ENCODE results near the gene TRMT1.

TRMT1 gene

DNA sequence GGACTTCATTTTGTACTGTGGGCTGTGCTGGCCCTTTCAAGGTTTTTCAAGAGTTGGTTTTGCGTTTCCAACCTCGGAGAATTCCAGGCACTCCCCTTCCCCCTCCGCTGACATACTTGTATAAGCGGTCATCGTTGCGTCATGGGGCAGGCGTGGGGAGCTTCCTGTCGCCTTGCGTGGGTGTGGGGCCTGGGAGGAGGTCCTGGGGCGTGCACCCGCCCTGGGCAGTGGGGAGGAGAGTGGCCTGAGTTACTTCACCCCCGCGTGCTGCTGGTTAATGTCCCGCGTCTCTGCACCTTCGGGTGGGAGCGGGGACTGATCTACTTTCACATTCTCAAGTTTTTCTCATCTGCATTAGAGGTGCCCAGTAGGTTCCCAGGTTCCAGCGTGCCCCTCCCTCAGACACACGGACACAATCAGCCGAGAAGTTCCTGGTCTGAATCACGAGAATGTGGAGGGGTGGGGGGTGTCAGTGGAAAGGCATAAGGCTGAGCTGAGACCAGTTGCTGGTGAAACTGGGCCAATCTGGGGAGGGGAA lies 37.8 kb upstream of the TRMT1 start:
- TF ChIP-seq, protein P1, sequence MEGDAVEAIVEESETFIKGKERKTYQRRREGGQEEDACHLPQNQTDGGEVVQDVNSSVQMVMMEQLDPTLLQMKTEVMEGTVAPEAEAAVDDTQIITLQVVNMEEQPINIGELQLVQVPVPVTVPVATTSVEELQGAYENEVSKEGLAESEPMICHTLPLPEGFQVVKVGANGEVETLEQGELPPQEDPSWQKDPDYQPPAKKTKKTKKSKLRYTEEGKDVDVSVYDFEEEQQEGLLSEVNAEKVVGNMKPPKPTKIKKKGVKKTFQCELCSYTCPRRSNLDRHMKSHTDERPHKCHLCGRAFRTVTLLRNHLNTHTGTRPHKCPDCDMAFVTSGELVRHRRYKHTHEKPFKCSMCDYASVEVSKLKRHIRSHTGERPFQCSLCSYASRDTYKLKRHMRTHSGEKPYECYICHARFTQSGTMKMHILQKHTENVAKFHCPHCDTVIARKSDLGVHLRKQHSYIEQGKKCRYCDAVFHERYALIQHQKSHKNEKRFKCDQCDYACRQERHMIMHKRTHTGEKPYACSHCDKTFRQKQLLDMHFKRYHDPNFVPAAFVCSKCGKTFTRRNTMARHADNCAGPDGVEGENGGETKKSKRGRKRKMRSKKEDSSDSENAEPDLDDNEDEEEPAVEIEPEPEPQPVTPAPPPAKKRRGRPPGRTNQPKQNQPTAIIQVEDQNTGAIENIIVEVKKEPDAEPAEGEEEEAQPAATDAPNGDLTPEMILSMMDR (IDR thresholded peaks at IDR 0.05), result no peak
- Mint-ChIP-seq H3K36me3 (ENCODE audit: low read depth) (peaks cover 8% of the 10 kb centered on the region), H3K27me3 (ENCODE audit: low read depth, poor library complexity) (peaks cover 14% of the 10 kb centered on the region), H3K4me3 (peak overlapping the region; percentile 96), H3K27ac (peak overlapping the region; percentile 99), H3K9me3 (no peaks in the 10 kb centered on the region), H3K4me1 (peaks cover 29% of the 10 kb centered on the region)
- DNase-seq, result peak; percentile 46

DNA sequence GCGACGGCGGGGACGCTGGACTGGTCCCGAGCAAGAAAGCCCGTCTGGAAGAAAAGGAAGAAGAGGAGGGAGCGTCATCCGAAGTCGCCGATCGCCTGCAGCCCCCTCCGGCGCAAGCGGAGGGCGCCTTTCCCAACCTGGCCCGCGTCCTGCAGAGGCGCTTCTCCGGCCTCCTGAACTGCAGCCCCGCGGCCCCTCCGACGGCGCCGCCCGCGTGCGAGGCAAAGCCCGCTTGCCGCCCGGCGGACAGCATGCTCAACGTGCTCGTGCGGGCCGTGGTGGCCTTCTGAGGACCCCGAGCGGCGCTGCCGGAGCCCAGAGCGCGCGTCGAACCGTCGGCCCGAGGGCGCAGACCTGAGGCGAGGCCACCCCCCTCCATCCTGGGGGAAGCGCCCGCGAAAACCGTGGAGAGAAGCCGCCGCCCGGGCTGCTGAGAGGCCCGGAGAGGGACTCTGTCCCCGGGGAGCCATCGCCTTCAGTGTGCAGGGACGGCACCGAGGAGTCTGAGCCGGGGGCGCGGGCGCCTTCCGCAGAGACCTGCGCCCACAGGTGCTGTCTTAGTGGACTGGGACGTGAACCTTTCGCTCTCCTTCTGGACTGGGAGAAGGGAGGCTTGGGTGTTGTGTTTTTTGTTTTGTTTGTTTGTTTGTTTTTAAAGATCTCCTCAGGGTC lies 37.2 kb upstream of the TRMT1 start:
- DNase-seq, result peak; percentile 48
- Mint-ChIP-seq H3K9me3 (no peaks in the 10 kb centered on the region), H3K4me3 (peak overlapping the region; percentile 96), H3K27me3 (ENCODE audit: low read depth, poor library complexity) (peaks cover 14% of the 10 kb centered on the region), H3K36me3 (ENCODE audit: low read depth) (peaks cover 8% of the 10 kb centered on the region), H3K27ac (peak overlapping the region; percentile 99), H3K4me1 (peaks cover 35% of the 10 kb centered on the region)
- TF ChIP-seq, protein P1 (IDR thresholded peaks at IDR 0.05), result no peak

DNA sequence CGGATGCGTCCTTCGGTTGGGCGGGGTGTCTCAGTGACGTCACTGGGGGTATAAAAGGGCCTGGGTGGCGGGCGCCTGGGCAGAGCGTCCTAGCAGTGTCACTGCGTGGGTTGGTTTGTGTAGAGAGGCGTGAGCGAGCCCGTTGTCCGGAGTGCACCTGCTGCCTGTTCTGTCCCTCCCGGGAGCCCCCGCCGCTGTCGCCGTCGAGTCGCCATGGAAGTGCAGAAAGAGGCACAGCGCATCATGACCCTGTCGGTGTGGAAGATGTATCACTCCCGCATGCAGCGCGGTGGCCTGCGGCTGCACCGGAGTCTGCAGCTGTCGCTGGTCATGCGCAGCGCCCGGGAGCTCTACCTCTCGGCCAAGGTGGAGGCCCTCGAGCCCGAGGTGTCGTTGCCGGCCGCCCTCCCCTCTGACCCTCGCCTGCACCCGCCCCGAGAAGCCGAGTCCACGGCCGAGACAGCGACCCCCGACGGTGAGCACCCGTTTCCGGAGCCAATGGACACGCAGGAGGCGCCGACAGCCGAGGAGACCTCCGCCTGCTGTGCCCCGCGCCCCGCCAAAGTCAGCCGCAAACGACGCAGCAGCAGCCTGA lies 36.5 kb upstream of the TRMT1 start:
- Mint-ChIP-seq H3K36me3 (ENCODE audit: low read depth) (peaks cover 8% of the 10 kb centered on the region), H3K9me3 (no peaks in the 10 kb centered on the region)

DNA sequence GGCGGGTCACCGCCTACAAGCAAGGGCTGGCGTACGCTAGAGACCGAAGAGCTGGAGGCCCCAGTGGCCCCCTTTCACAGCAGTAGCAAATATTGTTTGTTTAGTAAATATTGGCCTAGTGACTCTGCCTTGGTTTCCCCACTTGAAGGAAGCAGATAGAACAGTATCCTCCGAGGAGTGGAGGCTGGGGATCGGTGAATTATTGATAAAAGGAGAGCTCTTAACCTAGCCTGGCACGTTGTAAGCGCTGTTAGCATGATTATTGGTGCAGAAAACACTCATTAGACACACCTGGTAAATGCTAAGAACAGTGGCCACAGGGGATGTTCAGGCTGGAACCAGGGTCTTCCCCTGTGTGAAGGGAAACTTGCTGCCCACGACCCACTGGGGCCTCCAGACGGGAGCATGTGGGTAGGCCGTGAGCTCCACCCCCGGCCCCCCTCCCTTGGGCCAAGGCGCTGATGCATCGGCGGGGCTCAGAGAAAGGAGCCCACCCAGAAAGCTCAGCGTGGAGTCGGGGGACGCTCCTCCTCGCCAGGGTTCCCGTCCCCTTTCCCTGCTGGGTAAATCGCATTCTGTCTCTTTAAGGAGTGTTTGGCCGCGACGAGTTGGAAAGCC lies 35.9 kb upstream of the TRMT1 start:
- H3K4me3 Mint-ChIP-seq, result peak overlapping the region; percentile 96
- H3K9me3 Mint-ChIP-seq, result no peaks in the 10 kb centered on the region
- H3K27me3 Mint-ChIP-seq (ENCODE audit: low read depth, poor library complexity), result peaks cover 18% of the 10 kb centered on the region
- TF ChIP-seq, protein P1 (IDR thresholded peaks at IDR 0.05), result no peak
- H3K27ac Mint-ChIP-seq, result peak overlapping the region; percentile 99
- no peak for DNase-seq
- peaks cover 27% of the 10 kb centered on the region for H3K4me1 Mint-ChIP-seq
- peaks cover 8% of the 10 kb centered on the region for H3K36me3 Mint-ChIP-seq (ENCODE audit: low read depth)

More for the DNA sequence above, 36.5 kb upstream of the TRMT1 start:
- TF ChIP-seq, protein P1 (IDR thresholded peaks at IDR 0.05), result no peak
- H3K4me1 Mint-ChIP-seq, result peaks cover 33% of the 10 kb centered on the region
- H3K27me3 Mint-ChIP-seq (ENCODE audit: low read depth, poor library complexity), result peaks cover 18% of the 10 kb centered on the region
- peak; percentile 96 for DNase-seq
- peak overlapping the region; percentile 96 for H3K4me3 Mint-ChIP-seq
- H3K27ac Mint-ChIP-seq, result peak overlapping the region; percentile 99

DNA sequence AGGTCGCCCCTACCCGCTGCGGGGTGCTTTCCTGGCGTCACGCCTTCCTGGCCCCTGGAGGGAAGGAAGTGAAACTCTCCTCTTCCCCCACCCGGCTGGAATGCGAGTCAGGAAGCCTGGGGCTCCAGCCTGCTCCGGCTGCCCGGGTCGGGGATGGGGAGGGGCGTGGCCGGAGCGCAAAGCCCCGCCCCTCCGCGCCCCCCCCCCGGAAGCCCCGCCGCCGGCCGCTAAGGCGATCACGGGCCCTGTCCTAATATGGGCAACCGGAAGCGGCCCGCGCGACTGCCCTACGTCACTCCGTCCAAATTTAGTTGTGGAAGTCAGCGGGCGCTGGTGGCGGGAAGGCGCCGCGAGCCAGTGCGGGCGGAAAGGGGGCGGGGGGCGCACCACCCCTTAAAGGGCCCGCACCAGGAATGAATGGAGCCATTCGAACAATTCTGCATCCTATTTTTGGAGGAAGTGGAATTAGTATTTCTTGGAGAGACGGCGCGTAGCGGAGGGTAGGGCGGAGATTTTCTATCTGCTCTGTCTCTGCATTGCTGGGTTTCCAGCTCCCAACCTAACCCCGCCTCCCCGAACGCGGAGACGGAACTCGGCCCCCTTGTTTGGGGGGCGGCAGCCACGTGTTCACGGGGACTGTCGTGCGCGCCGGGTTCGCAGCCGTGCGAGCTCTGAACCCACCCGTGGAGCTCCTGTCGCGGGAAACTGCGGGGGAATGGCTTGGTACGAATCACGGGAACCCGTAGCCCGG lies 35.2 kb upstream of the TRMT1 start:
- peak; percentile 96 for DNase-seq
- Mint-ChIP-seq H3K4me3 (peak overlapping the region; percentile 96), H3K4me1 (peaks cover 24% of the 10 kb centered on the region), H3K9me3 (no peaks in the 10 kb centered on the region), H3K36me3 (ENCODE audit: low read depth) (peaks cover 11% of the 10 kb centered on the region), H3K27me3 (ENCODE audit: low read depth, poor library complexity) (peaks cover 18% of the 10 kb centered on the region), H3K27ac (peak overlapping the region; percentile 99)
- TF ChIP-seq, protein P1 (IDR thresholded peaks at IDR 0.05), result no peak
